NT2/D1 (cell line): ENCODE measurements around the gene TGFBR1.

Experiments
- SUZ12 ChIP-seq: IDR thresholded peaks from 2 replicates; pipeline ENCODE4 v1.6.1; 2011; ENCODE audit not compliant: insufficient read length, insufficient read depth; ENCODE audit errors: extremely low read depth
- YY1 ChIP-seq: IDR thresholded peaks from 2 replicates; pipeline ENCODE4 v1.6.1; 2011; ENCODE audit not compliant: insufficient read length, insufficient read depth
- ZNF274 ChIP-seq: IDR thresholded peaks from 2 replicates; pipeline ENCODE4 v1.6.1; 2011; ENCODE audit warnings: mild to moderate bottlenecking, low read depth, low read length

- TF ChIP-seq YY1 (no peak), ZNF274 (no peak), SUZ12 (no peak)
These were observed 1.1 kb downstream of the TGFBR1 start for GRCh38 chr9:99106044-99106375.
